Activated T-cell treated with anti-CD3 and anti-CD28 coated beads for 48 hours (primary cell): ENCODE measurements around the gene SPEN.
A peak's percentile ranks its signal among the peaks of the same experiment; 100 is the strongest.

Source experiments
- DNase-seq: peaks from one replicate; pipeline ENCODE4 v3.0.0-alpha.2; 2020; ENCODE audit warnings: low read depth

Gene SPEN

GRCh38 chr1:15948595-15949452, 101.3 kb downstream of the SPEN start:
- no peak for DNase-seq

- DNase-seq = peak; percentile 87
These were observed 102.1 kb downstream of the SPEN start for GRCh38 chr1:15949453-15950245.

GRCh38 chr1:15950302-15950701, 102.8 kb downstream of the SPEN start:
- DNase-seq = peak; percentile 65

- peak; percentile 77 for DNase-seq
These were observed 103.3 kb downstream of the SPEN start for GRCh38 chr1:15950763-15951295.

GRCh38 chr1:15951341-15952153, 104.0 kb downstream of the SPEN start:
- peak; percentile 49 for DNase-seq

GRCh38 chr1:15952317-15953258, 105.1 kb downstream of the SPEN start:
- peak; percentile 49 for DNase-seq

- DNase-seq = no peak
These were observed 105.8 kb downstream of the SPEN start for GRCh38 chr1:15953294-15953771.

- no peak for DNase-seq
These were observed 106.3 kb downstream of the SPEN start for GRCh38 chr1:15953791-15954241.

GRCh38 chr1:15954316-15954715, 106.8 kb downstream of the SPEN start:
- DNase-seq = no peak

GRCh38 chr1:15955552-15955951, 108.0 kb downstream of the SPEN start:
- no peak for DNase-seq

- DNase-seq = no peak
These were observed 108.6 kb downstream of the SPEN start for GRCh38 chr1:15956150-15956549.

GRCh38 chr1:15957221-15958095, 110.0 kb downstream of the SPEN start:
- no peak for DNase-seq

- no peak for DNase-seq
These were observed 110.6 kb downstream of the SPEN start for GRCh38 chr1:15958111-15958510.

GRCh38 chr1:15958793-15959192, 111.3 kb downstream of the SPEN start:
- no peak for DNase-seq

GRCh38 chr1:15959424-15959823, 111.9 kb downstream of the SPEN start:
- DNase-seq = no peak

GRCh38 chr1:15959827-15960446, 112.4 kb downstream of the SPEN start:
- no peak for DNase-seq

GRCh38 chr1:15960808-15961207, 113.3 kb downstream of the SPEN start:
- no peak for DNase-seq

- DNase-seq = no peak
These were observed 114.0 kb downstream of the SPEN start for GRCh38 chr1:15961492-15961891.

GRCh38 chr1:15962176-15962575, 114.7 kb downstream of the SPEN start:
- no peak for DNase-seq
